Muscle of leg (tissue), 11 donors: ENCODE data around the gene LRP1B. TPM values are rescaled to one million over a fixed set of nuclear protein-coding genes. Genes with fewer than 3 reads are reported as not detected.

ENCODE experiments used
- DNase-seq: peaks from one replicate; pipeline ENCODE4 v3.0.0; 2013
- H3K27ac ChIP-seq: one replicate; pipeline ENCODE4 v1.5.1; 2013; ENCODE audit warnings: mild to moderate bottlenecking, low read length, control low read depth
- H3K27me3 ChIP-seq: one replicate; pipeline ENCODE4 v1.6.1; 2013; ENCODE audit warnings: low read length; ENCODE audit not compliant: control insufficient read depth, insufficient read depth
- H3K36me3 ChIP-seq: one replicate; pipeline ENCODE4 v1.6.1; 2013; ENCODE audit warnings: low read length; ENCODE audit not compliant: control insufficient read depth, insufficient read depth
- H3K4me1 ChIP-seq: one replicate; pipeline ENCODE4 v1.6.1; 2013; ENCODE audit warnings: low read length; ENCODE audit not compliant: control insufficient read depth, insufficient read depth
- H3K4me3 ChIP-seq: one replicate; pipeline ENCODE4 v1.5.1; 2013; ENCODE audit warnings: low read length, control low read depth
- H3K9me3 ChIP-seq: replicated peaks from 2 replicates; pipeline ENCODE4 v1.6.1; 2013; ENCODE audit warnings: low read depth, low read length; ENCODE audit not compliant: control insufficient read depth
- WGBS: methylation state at CpG from one replicate; pipeline ENCODE4 v1.1.5; 2013; ENCODE audit warnings: missing lambda C conversion rate; ENCODE audit not compliant: insufficient coverage; 5-methylcytosine and 5-hydroxymethylcytosine counted together
- polyA plus RNA-seq, 8 donors: library from polyadenylated mRNA; unstranded; fragments of 120-200 nt; gene quantifications; one replicate each; pipeline versions ENCODE4 v1.2.1 to v1.2.3, GENCODE V29; 2013; ENCODE audit warnings: inconsistent platforms in 1 of 8, low replicate concordance in 1 of 8; ENCODE audit not compliant: insufficient read length in 8 of 8, insufficient read depth in 1 of 8
- total RNA-seq: library from RNA; stranded (reverse); fragments of 120-200 nt; gene quantifications from one replicate; pipeline ENCODE4 v1.2.4, GENCODE V29; 2013

LRP1B gene
- total and polyA plus RNA-seq, 9 donors: 0.84 to 2.3 (median 1.4) TPM

- no peak overlapping the region for H3K4me3 ChIP-seq
- no peaks in the 10 kb centered on the region for H3K4me1 ChIP-seq
- WGBS: 20% methylated on average over 2 of the region's 4 CpGs
- DNase-seq: peak; percentile 75
- no peaks in the 10 kb centered on the region for H3K9me3 ChIP-seq
- H3K27ac ChIP-seq: no peak overlapping the region
- no peaks in the 10 kb centered on the region for H3K36me3 ChIP-seq
- no peaks in the 10 kb centered on the region for H3K27me3 ChIP-seq
Observed at GRCh38 chr2:140249821-140250220, 1881.0 kb downstream of the LRP1B start.

- WGBS: no CpG with 5 or more reads among the region's 2 CpGs
- H3K27ac ChIP-seq: no peak overlapping the region
- no peaks in the 10 kb centered on the region for H3K27me3 ChIP-seq
- no peaks in the 10 kb centered on the region for H3K9me3 ChIP-seq
- H3K36me3 ChIP-seq: no peaks in the 10 kb centered on the region
- DNase-seq: peak; percentile 92
- no peak overlapping the region for H3K4me3 ChIP-seq
- no peaks in the 10 kb centered on the region for H3K4me1 ChIP-seq
Observed at GRCh38 chr2:140248623-140249022, 1882.2 kb downstream of the LRP1B start.

DNA sequence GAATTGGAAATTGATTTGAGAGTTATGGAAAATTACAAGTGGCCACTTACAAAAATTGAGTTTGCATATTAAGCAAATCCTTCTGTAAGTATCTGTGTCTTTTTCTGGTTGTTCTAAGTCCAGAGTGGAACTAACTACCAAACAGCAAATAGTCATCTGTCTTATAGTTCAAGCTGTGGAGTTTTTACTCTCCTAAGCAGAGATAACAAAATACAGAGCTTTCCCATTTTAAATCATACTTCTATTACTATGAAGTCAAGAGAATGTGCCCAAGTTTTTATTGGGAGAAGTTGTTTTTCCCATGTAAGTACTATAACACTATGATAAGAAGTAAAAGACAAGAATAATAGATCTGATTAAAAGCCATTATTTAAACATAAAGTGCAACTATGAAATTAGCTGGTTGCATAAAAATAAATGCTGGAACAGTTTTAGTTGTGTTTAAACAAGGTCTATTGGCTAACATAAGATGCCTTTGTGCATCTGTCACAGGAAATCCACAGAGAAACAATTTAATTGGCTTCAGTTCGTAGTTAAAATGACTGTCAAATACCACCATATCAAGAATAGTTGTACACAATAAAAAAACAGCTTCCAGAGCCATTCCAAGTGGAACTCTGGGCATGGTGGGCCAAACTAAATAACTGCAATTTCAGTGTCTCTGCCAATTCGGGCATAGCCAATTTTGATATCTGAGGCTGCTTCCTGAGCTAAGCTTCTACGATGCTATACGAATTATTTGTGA, 1883.2 kb downstream of the LRP1B start:
- H3K9me3 ChIP-seq: no peaks in the 10 kb centered on the region
- H3K4me3 ChIP-seq: no peak overlapping the region
- H3K27ac ChIP-seq: no peak overlapping the region
- H3K27me3 ChIP-seq: no peaks in the 10 kb centered on the region
- WGBS: 57% methylated on average over 1 of the region's 4 CpGs
- peak; percentile 66 for DNase-seq
- no peaks in the 10 kb centered on the region for H3K4me1 ChIP-seq
- no peaks in the 10 kb centered on the region for H3K36me3 ChIP-seq

DNA sequence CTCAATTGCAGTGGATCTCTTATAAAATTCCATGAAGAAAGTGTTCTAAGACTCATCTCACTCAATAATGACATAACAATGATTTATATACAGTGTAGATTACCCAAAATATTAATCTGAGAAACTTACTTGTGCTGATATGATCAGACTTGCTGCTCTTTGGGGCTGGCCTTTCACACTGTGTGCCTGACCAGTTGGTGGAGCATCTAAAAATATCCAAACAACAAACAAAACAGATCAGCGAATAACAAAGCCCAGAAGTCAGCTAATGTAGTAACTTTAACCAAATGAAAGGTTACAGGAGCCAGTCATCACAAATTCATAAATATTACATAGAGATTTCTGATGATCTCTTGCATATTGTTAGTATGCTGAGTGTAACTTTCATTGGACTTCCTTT, 1883.9 kb downstream of the LRP1B start:
- no CpG with 5 or more reads among the region's 1 CpG for WGBS
- Histone ChIP-seq H3K4me1 (no peaks in the 10 kb centered on the region), H3K4me3 (no peak overlapping the region), H3K27me3 (no peaks in the 10 kb centered on the region), H3K27ac (peak overlapping the region; percentile 0), H3K36me3 (no peaks in the 10 kb centered on the region), H3K9me3 (no peaks in the 10 kb centered on the region)
- DNase-seq: peak; percentile 4

GRCh38 chr2:140246058-140246457, 1884.8 kb downstream of the LRP1B start:
- H3K4me1 ChIP-seq: no peaks in the 10 kb centered on the region
- no CpG with 5 or more reads among the region's 1 CpG for WGBS
- no peaks in the 10 kb centered on the region for H3K36me3 ChIP-seq
- no peaks in the 10 kb centered on the region for H3K27me3 ChIP-seq
- H3K4me3 ChIP-seq: no peak overlapping the region
- no peaks in the 10 kb centered on the region for H3K9me3 ChIP-seq
- H3K27ac ChIP-seq: no peak overlapping the region
- DNase-seq: no peak

- no peaks in the 10 kb centered on the region for H3K4me1 ChIP-seq
- no peaks in the 10 kb centered on the region for H3K27me3 ChIP-seq
- no peak overlapping the region for H3K4me3 ChIP-seq
- H3K27ac ChIP-seq: no peak overlapping the region
- no peak for DNase-seq
- no CpG with 5 or more reads among the region's 1 CpG for WGBS
- H3K36me3 ChIP-seq: no peaks in the 10 kb centered on the region
- no peaks in the 10 kb centered on the region for H3K9me3 ChIP-seq
Observed at GRCh38 chr2:140242889-140243288, 1887.9 kb downstream of the LRP1B start.

DNA sequence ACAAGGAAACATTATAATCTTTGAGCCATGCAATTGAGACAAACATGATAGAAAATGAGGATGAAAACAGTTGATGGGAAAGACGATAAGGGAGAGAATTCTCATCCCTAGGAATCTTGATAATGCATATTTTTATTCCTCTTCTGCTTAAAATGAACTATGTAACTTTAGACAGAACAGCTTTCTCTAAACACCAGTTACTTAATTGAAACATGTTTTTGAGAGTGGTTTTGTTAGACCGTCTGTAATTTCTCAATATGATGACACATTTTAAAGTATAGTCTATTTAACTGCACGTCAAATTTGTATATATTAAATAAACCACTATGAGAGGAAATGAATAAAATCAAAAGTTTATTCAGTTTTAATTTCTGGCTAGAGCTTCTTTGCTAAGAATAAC, 1896.7 kb downstream of the LRP1B start:
- Histone ChIP-seq H3K36me3 (no peaks in the 10 kb centered on the region), H3K27ac (no peak overlapping the region), H3K4me1 (no peaks in the 10 kb centered on the region), H3K9me3 (no peaks in the 10 kb centered on the region), H3K27me3 (no peaks in the 10 kb centered on the region), H3K4me3 (no peak overlapping the region)
- DNase-seq: no peak
- no CpG with 5 or more reads among the region's 3 CpGs for WGBS

- H3K4me1 ChIP-seq: no peaks in the 10 kb centered on the region
- H3K27me3 ChIP-seq: no peaks in the 10 kb centered on the region
- no peaks in the 10 kb centered on the region for H3K9me3 ChIP-seq
- WGBS: 100% methylated on average over 2 of the region's 2 CpGs
- H3K27ac ChIP-seq: no peak overlapping the region
- H3K36me3 ChIP-seq: no peaks in the 10 kb centered on the region
- H3K4me3 ChIP-seq: no peak overlapping the region
- no peak for DNase-seq
Observed at GRCh38 chr2:140210963-140211362, 1919.9 kb downstream of the LRP1B start.

DNA sequence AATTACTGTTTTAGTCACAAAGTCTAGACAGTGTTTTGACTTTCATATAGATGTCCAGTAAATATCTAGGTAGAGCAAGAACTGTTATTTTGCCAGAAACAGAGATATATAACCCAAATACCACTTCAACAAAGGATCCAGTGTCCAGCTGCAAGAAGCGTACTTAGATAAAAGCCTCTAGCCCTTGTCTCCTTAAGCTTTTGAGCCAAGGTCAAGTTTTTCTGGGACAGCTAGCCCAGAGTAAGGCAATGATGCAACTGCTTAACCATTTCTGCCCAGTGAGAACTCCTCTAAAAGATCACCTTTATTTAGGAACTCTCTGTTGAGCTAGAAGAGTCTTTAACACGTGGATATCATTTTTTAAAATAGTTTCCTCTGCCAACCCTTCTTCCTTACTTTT, 1925.7 kb downstream of the LRP1B start:
- H3K4me1 ChIP-seq: no peaks in the 10 kb centered on the region

GRCh38 chr2:140203347-140203746, 1927.5 kb downstream of the LRP1B start:
- no peaks in the 10 kb centered on the region for H3K9me3 ChIP-seq

More for the DNA sequence above, 1925.7 kb downstream of the LRP1B start:
- no peak overlapping the region for H3K4me3 ChIP-seq
- H3K27ac ChIP-seq: no peak overlapping the region
- WGBS: 89% methylated on average over 1 of the region's 2 CpGs
- no peak for DNase-seq
- no peaks in the 10 kb centered on the region for H3K27me3 ChIP-seq
- no peaks in the 10 kb centered on the region for H3K36me3 ChIP-seq
- H3K9me3 ChIP-seq: no peaks in the 10 kb centered on the region

DNA sequence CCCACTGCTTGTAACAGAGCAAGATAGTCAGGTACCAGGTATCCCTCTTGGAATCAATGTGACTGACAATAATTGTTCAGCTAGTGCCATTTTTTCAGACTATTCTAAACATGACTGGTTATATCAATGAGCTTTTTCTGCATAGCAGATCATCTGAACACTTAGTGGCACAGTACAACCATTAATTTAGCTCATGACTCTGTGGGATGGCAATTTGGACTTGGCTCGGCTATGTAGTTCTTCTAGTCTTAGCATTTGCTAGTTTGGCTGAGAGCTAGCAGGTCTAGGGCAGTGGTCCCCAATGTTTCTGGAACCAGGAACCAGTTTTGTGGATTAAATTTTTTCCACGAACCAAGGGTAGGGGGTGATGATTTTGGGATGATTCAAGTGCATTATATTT, 1929.2 kb downstream of the LRP1B start:
- no peak overlapping the region for H3K27ac ChIP-seq
- WGBS: 86% methylated on average over 1 of the region's 2 CpGs
- H3K4me3 ChIP-seq: no peak overlapping the region
- DNase-seq: no peak
- no peaks in the 10 kb centered on the region for H3K36me3 ChIP-seq
- H3K9me3 ChIP-seq: no peaks in the 10 kb centered on the region
- H3K27me3 ChIP-seq: no peaks in the 10 kb centered on the region
- H3K4me1 ChIP-seq: no peaks in the 10 kb centered on the region

More at GRCh38 chr2:140203347-140203746, 1927.5 kb downstream of the LRP1B start:
- DNase-seq: no peak
- Histone ChIP-seq H3K27me3 (no peaks in the 10 kb centered on the region), H3K27ac (no peak overlapping the region), H3K4me1 (no peaks in the 10 kb centered on the region), H3K4me3 (no peak overlapping the region), H3K36me3 (no peaks in the 10 kb centered on the region)
- WGBS: 100% methylated on average over 1 of the region's 6 CpGs
